HEK293 (cell line): ENCODE data around the gene SKAP1.

Experiments used
- CTCF ChIA-PET: fragments of 350-600 bp; formaldehyde crosslinking; extraction: SDS; loops from one replicate; lab custom pipeline; 2021; ENCODE audit warnings: antibody characterized with exemption; lab: Yijun Ruan, JAX
- POLR2A ChIA-PET: fragments of 300-600 bp; formaldehyde crosslinking; extraction: SDS; loops from one replicate; lab custom pipeline; 2020; ENCODE audit warnings: antibody characterized with exemption, inconsistent platforms; lab: Yijun Ruan, JAX
- H3K27ac ChIP-seq: fragments of 200-500 bp; sonication (Bioruptor generic); 2 replicates; pipeline ENCODE4 v1.5.1; 2014; ENCODE audit warnings: low read depth, low read length, control low read depth, inconsistent platforms; ENCODE audit errors: extremely low read depth
- H3K36me3 ChIP-seq, 2 experiments: fragments of 200-500 bp in 1 of 2; sonication (Bioruptor generic) in 1 of 2; 1 replicate in 1 of 2; 2 replicates in 1 of 2; pipeline ENCODE4 v1.5.1; 2014 to 2017; ENCODE audit warnings: inconsistent platforms in 2 of 2, low read length in 2 of 2; ENCODE audit not compliant: control insufficient read depth in 2 of 2, insufficient read depth in 1 of 2
- H3K4me1 ChIP-seq: fragments of 200-500 bp; sonication (Bioruptor generic); 2 replicates; pipeline ENCODE4 v1.5.1; 2014; ENCODE audit warnings: mild to moderate bottlenecking, low read length, inconsistent platforms; ENCODE audit not compliant: control insufficient read depth, insufficient read depth
- H3K4me3 ChIP-seq: 2 replicates; pipeline ENCODE4 v1.5.1; 2011; ENCODE audit warnings: low read depth, mild to moderate bottlenecking, control low read depth, low read length, moderate library complexity
- H3K9me3 ChIP-seq: fragments of 200-500 bp; sonication (Bioruptor generic); 2 replicates; pipeline ENCODE4 v1.5.1; 2014; ENCODE audit warnings: low read depth, low read length, inconsistent platforms; ENCODE audit not compliant: control insufficient read depth, insufficient read depth
- BCL11B ChIP-seq: fragments of 450-650 bp; formaldehyde crosslinking; IDR thresholded peaks from 2 replicates; pipeline ENCODE4 v1.5.1; 2016; ENCODE audit warnings: low read depth, missing biosample characterization, missing genetic modification characterization
- PRDM1 ChIP-seq: fragments of 450-650 bp; formaldehyde crosslinking; IDR thresholded peaks from 2 replicates; pipeline ENCODE4; 2016; ENCODE audit warnings: missing biosample characterization, missing genetic modification characterization
- REST ChIP-seq: fragments of 450-650 bp; formaldehyde crosslinking; IDR thresholded peaks from 2 replicates; pipeline ENCODE4 v1.5.1; 2016; ENCODE audit warnings: missing biosample characterization, missing genetic modification characterization
- SCRT1 ChIP-seq: fragments of 450-650 bp; formaldehyde crosslinking; IDR thresholded peaks from 2 replicates; pipeline ENCODE4 v1.5.1; 2016; ENCODE audit warnings: missing biosample characterization, missing genetic modification characterization, borderline replicate concordance
- TCF7L2 ChIP-seq: IDR thresholded peaks from 2 replicates; pipeline ENCODE4 v1.6.1; 2011; ENCODE audit warnings: low read depth, mild to moderate bottlenecking, inconsistent platforms, low read length, moderate library complexity, borderline replicate concordance
- YY1 ChIP-seq: fragments of 450-650 bp; formaldehyde crosslinking; IDR thresholded peaks from 2 replicates; pipeline ENCODE4 v1.5.1; 2018; ENCODE audit warnings: missing biosample characterization, missing genetic modification characterization
- ZFP69B ChIP-seq: fragments of 450-650 bp; formaldehyde crosslinking; IDR thresholded peaks from 2 replicates; pipeline ENCODE4 v1.5.1; 2016; ENCODE audit warnings: missing biosample characterization, missing genetic modification characterization
- ZNF112 ChIP-seq: fragments of 450-650 bp; formaldehyde crosslinking; IDR thresholded peaks from 2 replicates; pipeline ENCODE4 v1.5.0; 2017; ENCODE audit warnings: missing biosample characterization, missing genetic modification characterization
- ZNF221 ChIP-seq: fragments of 450-650 bp; formaldehyde crosslinking; IDR thresholded peaks from 2 replicates; pipeline ENCODE4 v1.5.1; 2017; ENCODE audit warnings: missing biosample characterization, missing genetic modification characterization, borderline replicate concordance
- ZNF223 ChIP-seq: fragments of 450-650 bp; formaldehyde crosslinking; IDR thresholded peaks from 2 replicates; pipeline ENCODE4 v1.5.1; 2016; ENCODE audit warnings: missing biosample characterization, missing genetic modification characterization
- ZNF514 ChIP-seq: fragments of 450-650 bp; formaldehyde crosslinking; IDR thresholded peaks from 2 replicates; pipeline ENCODE4 v1.5.1; 2016; ENCODE audit warnings: missing biosample characterization, missing genetic modification characterization
- ZNF548 ChIP-seq: fragments of 450-650 bp; formaldehyde crosslinking; IDR thresholded peaks from 2 replicates; pipeline ENCODE4 v1.5.1; 2016; ENCODE audit warnings: missing biosample characterization, missing genetic modification characterization
- ZNF549 ChIP-seq: fragments of 450-650 bp; IDR thresholded peaks from 2 replicates; pipeline ENCODE4 v1.5.1; 2018; ENCODE audit warnings: missing biosample characterization, missing genetic modification characterization, mild to moderate bottlenecking, inconsistent platforms, moderate library complexity
- ZNF558 ChIP-seq: fragments of 450-650 bp; formaldehyde crosslinking; IDR thresholded peaks from 2 replicates; pipeline ENCODE4 v1.5.1; 2016; ENCODE audit warnings: missing biosample characterization, missing genetic modification characterization
- ZNF654 ChIP-seq: fragments of 450-650 bp; formaldehyde crosslinking; IDR thresholded peaks from 2 replicates; pipeline ENCODE4 v1.5.1; 2016; ENCODE audit warnings: low read depth, missing biosample characterization, missing genetic modification characterization
- ZNF830 ChIP-seq: fragments of 450-650 bp; IDR thresholded peaks from 2 replicates; pipeline ENCODE4 v1.5.0; 2018; ENCODE audit warnings: missing biosample characterization, missing genetic modification characterization, low read depth, mild to moderate bottlenecking, moderate library complexity
- TF ChIP-seq, protein P1 (sequence below): fragments of 450-650 bp; formaldehyde crosslinking; IDR thresholded peaks from 2 replicates; pipeline ENCODE4 v1.5.1; 2016; ENCODE audit warnings: missing biosample characterization, missing genetic modification characterization
- TF ChIP-seq, protein P2 (sequence below): fragments of 450-650 bp; formaldehyde crosslinking; optimal IDR thresholded peaks from 2 replicates; pipeline ENCODE3; 2016; ENCODE audit warnings: missing biosample characterization, mild to moderate bottlenecking, missing genetic modification characterization
- TF ChIP-seq, protein P3 (sequence below): fragments of 450-650 bp; formaldehyde crosslinking; IDR thresholded peaks from 2 replicates; pipeline ENCODE4 v1.5.1; 2016; ENCODE audit warnings: missing biosample characterization, missing genetic modification characterization

SKAP1 gene

DNA sequence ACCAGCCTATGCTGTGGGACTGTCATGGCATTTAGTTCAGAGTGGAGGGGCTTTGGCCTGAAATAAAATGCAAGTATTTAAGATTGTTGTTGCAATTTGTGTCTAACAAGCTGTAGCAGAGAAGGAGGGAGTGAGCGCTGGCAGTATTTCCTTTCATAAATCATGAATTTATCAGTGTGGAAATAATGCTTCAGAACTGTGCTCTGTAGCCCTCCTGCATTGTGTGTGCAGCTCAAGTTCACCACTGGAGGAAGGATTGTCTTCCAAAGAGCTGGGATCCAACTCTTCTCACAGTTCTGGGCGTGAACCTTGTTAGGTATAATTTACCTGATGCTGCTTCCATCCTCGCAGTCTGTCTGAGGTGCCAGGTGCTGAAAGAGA, 307.4 kb downstream of the SKAP1 start:
- Histone ChIP-seq H3K9me3 (no peaks in the 10 kb centered on the region), H3K36me3 (peaks cover 23 to 73% of the 10 kb centered on the region in 2 experiments; a peak in 2 of 3 replicates)
- no peak for TF ChIP-seq ZNF548 (tag by site-specific recombination)
- no peak for TF ChIP-seq ZFP69B (tag by site-specific recombination)
- no peak for TF ChIP-seq YY1 (tag by site-specific recombination)
- TF ChIP-seq ZNF112 (tag by site-specific recombination), result no peak
- TF ChIP-seq ZNF221 (tag by site-specific recombination), result no peak
- TF ChIP-seq ZNF549 (tag by site-specific recombination), result no peak
- TF ChIP-seq, protein P1, sequence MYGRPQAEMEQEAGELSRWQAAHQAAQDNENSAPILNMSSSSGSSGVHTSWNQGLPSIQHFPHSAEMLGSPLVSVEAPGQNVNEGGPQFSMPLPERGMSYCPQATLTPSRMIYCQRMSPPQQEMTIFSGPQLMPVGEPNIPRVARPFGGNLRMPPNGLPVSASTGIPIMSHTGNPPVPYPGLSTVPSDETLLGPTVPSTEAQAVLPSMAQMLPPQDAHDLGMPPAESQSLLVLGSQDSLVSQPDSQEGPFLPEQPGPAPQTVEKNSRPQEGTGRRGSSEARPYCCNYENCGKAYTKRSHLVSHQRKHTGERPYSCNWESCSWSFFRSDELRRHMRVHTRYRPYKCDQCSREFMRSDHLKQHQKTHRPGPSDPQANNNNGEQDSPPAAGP, result no peak
- TF ChIP-seq SCRT1 (tag by site-specific recombination), result no peak
- no peak for TF ChIP-seq REST (tag by site-specific recombination)
- no peak for TF ChIP-seq ZNF223 (tag by site-specific recombination)
- TF ChIP-seq ZNF654 (tag by site-specific recombination), result no peak
- no peak for TF ChIP-seq ZNF514 (tag by site-specific recombination)
- no peak for TF ChIP-seq ZNF830 (tag by site-specific recombination)
- no peak for TF ChIP-seq PRDM1 (tag by site-specific recombination)
- TF ChIP-seq, protein P2, sequence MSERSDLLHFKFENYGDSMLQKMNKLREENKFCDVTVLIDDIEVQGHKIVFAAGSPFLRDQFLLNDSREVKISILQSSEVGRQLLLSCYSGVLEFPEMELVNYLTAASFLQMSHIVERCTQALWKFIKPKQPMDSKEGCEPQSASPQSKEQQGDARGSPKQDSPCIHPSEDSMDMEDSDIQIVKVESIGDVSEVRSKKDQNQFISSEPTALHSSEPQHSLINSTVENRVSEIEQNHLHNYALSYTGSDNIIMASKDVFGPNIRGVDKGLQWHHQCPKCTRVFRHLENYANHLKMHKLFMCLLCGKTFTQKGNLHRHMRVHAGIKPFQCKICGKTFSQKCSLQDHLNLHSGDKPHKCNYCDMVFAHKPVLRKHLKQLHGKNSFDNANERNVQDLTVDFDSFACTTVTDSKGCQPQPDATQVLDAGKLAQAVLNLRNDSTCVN (tag by site-specific recombination), result no peak
- TF ChIP-seq TCF7L2, result no peak
- TF ChIP-seq BCL11B (tag by site-specific recombination), result no peak
- TF ChIP-seq ZNF558 (tag by site-specific recombination), result no peak
- TF ChIP-seq, protein P3, sequence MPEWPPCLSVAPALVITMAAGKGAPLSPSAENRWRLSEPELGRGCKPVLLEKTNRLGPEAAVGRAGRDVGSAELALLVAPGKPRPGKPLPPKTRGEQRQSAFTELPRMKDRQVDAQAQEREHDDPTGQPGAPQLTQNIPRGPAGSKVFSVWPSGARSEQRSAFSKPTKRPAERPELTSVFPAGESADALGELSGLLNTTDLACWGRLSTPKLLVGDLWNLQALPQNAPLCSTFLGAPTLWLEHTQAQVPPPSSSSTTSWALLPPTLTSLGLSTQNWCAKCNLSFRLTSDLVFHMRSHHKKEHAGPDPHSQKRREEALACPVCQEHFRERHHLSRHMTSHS (tag by site-specific recombination), result no peak
- TF ChIP-seq, all 188 proteins: peak for 0
- Histone ChIP-seq H3K4me3 (no peak overlapping the region), H3K4me1 (no peaks in the 10 kb centered on the region), H3K27ac (no peak overlapping the region)
- ChIA-PET CTCF (interaction anchor here (0.6 to 2.5 kb wide), 10 partner anchors 8 to 514 kb away, joined by 3 to 16 read pairs (median 5); no protein-coding TSS in a partner anchor), POLR2A (interaction anchor here (1.5 kb wide), 1 partner anchor 15 kb away, joined by 4 read pairs; the partner anchor contains the start of gene SNX11)
